ENCODE measurements around the gene HERC6. TPM values are rescaled to one million over a fixed set of nuclear protein-coding genes. Genes with fewer than 3 reads are reported as not detected.

The HERC6 gene
- total RNA-seq, 2 donors from 2014 or later, result 9.9 to 12.7 TPM

DNA sequence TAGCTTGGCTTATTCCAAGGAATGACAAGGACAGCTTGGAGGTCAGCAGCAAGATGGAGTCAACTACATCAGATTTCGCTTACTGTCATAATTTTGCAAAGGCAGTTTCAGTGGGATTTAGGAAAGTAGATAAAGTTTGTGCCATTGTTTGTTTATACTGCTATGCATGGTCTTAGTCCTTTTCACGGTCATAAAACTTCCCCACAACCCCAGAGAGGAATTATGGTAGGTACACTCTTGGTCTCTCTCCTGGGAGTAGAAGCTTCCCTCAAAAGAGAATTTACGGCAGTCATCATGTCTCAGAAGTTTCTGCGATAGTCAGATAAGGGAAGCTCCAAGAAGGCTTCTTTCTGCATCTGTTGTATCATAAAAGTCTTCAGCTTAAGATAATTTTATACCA lies 27.9 kb upstream of the HERC6 start:
- Mint-ChIP-seq H3K4me3 (no peak overlapping the region), H3K9me3 (peaks cover 33% of the 10 kb centered on the region), H3K4me1 (peaks cover 2% of the 10 kb centered on the region), H3K36me3 (ENCODE audit: low read depth) (peaks cover 10% of the 10 kb centered on the region), H3K27ac (no peak overlapping the region), H3K27me3 (ENCODE audit: insufficient read depth) (no peaks in the 10 kb centered on the region)
- Histone ChIP-seq H3K27me3 (ENCODE audit: control insufficient read depth, insufficient read depth, low read length, poor library complexity, severe bottlenecking) (no peaks in the 10 kb centered on the region), H3K9me3 (ENCODE audit: control insufficient read depth, low read length) (peaks cover 79% of the 10 kb centered on the region), H3K27ac (ENCODE audit: low read depth, low read length) (no peak overlapping the region), H3K4me1 (ENCODE audit: control insufficient read depth, insufficient read depth, low read length) (no peaks in the 10 kb centered on the region), H3K4me3 (ENCODE audit: low read length) (peak overlapping the region; percentile 72), H3K36me3 (ENCODE audit: control insufficient read depth, insufficient read depth, low read length) (no peaks in the 10 kb centered on the region), H3K9ac (ENCODE audit: extremely low read depth, low read length, poor library complexity, severe bottlenecking) (no peak overlapping the region)
- no peak for DNase-seq
- TF ChIP-seq, protein P1, sequence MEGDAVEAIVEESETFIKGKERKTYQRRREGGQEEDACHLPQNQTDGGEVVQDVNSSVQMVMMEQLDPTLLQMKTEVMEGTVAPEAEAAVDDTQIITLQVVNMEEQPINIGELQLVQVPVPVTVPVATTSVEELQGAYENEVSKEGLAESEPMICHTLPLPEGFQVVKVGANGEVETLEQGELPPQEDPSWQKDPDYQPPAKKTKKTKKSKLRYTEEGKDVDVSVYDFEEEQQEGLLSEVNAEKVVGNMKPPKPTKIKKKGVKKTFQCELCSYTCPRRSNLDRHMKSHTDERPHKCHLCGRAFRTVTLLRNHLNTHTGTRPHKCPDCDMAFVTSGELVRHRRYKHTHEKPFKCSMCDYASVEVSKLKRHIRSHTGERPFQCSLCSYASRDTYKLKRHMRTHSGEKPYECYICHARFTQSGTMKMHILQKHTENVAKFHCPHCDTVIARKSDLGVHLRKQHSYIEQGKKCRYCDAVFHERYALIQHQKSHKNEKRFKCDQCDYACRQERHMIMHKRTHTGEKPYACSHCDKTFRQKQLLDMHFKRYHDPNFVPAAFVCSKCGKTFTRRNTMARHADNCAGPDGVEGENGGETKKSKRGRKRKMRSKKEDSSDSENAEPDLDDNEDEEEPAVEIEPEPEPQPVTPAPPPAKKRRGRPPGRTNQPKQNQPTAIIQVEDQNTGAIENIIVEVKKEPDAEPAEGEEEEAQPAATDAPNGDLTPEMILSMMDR (conservative IDR thresholded peaks at IDR 0.05), result no peak
- WGBS, 2 experiments (ENCODE audit: insufficient coverage in 1 of 2, insufficient read length in 1 of 2), result 95 to 100% methylated on average over 3 to 4 of the region's 4 CpGs

DNA sequence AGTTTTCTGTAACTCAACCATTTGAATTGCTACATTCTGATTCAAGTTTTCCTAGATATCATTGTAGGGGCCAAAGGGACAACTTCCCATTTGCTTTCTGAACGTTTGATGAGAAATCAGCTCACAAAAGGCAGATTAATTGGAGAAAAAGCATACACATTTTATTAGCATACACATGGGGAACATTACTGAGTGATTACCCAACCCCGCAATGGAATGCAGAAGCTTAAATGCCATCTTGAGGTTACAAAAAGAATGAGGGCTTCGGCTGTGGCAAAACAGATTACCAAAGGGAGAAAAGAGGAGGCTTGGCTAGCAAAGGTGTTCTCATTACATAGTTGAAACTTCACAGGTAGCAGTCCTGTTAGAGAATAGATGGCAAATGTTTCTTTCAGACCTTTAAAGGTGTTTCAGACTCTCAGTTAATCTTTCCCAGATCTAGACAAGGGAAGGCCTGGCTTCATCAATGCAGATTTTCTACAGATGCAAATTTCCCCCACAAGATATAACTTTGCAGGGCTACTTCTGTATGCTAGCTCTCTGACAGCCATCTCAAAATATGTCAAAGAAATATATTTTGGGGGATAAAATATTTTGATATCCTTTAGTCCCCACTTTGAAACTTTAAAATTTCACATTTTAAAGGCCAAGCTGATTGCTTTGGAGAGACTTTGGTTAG lies 26.5 kb upstream of the HERC6 start:
- H3K4me1 Mint-ChIP-seq, result peaks cover 3% of the 10 kb centered on the region
- no peaks in the 10 kb centered on the region for H3K27me3 Mint-ChIP-seq (ENCODE audit: insufficient read depth)
- Histone ChIP-seq H3K4me1 (ENCODE audit: control insufficient read depth, insufficient read depth, low read length) (no peaks in the 10 kb centered on the region), H3K9me3 (ENCODE audit: control insufficient read depth, low read length) (peaks cover 72% of the 10 kb centered on the region), H3K27ac (ENCODE audit: low read depth, low read length) (no peak overlapping the region), H3K36me3 (ENCODE audit: control insufficient read depth, insufficient read depth, low read length) (no peaks in the 10 kb centered on the region), H3K27me3 (ENCODE audit: control insufficient read depth, insufficient read depth, low read length, poor library complexity, severe bottlenecking) (no peaks in the 10 kb centered on the region), H3K9ac (ENCODE audit: extremely low read depth, low read length, poor library complexity, severe bottlenecking) (no peak overlapping the region), H3K4me3 (ENCODE audit: low read length) (peak overlapping the region; percentile 60)
- 84 to 86% methylated on average over 2 to 3 of the region's 3 CpGs for WGBS, 2 experiments (ENCODE audit: insufficient coverage in 1 of 2, insufficient read length in 1 of 2)
- no peak overlapping the region for H3K4me3 Mint-ChIP-seq
- DNase-seq, result no peak
- peaks cover 10% of the 10 kb centered on the region for H3K36me3 Mint-ChIP-seq (ENCODE audit: low read depth)
- H3K27ac Mint-ChIP-seq, result no peak overlapping the region
- peaks cover 40% of the 10 kb centered on the region for H3K9me3 Mint-ChIP-seq
- TF ChIP-seq, protein P1 (conservative IDR thresholded peaks at IDR 0.05), result no peak

DNA sequence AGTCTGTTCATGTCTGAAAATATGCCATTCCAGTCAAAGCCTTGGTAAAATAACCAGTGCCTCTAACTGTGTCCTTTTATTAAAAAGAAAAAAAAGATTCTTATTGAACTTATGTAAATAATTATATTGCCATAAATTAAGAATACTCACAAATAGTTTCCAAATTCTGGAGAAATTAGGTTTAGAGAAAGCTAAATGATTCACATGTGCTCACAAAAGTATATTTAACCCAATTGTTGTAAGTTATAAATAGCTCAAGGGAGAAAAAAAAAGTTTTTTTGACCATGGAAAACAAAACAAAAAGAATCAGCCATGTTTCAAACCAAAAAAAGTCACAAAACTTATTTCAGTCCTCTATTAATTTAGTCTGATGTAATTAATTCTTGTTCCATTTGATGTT lies 25.3 kb upstream of the HERC6 start:
- TF ChIP-seq, protein P1 (conservative IDR thresholded peaks at IDR 0.05), result no peak
- peaks cover 72% of the 10 kb centered on the region for H3K9me3 ChIP-seq (ENCODE audit: control insufficient read depth, low read length)
- no peaks in the 10 kb centered on the region for H3K27me3 ChIP-seq (ENCODE audit: control insufficient read depth, insufficient read depth, low read length, poor library complexity, severe bottlenecking)
- H3K36me3 Mint-ChIP-seq (ENCODE audit: low read depth), result peaks cover 10% of the 10 kb centered on the region
- DNase-seq, result no peak
- peak overlapping the region; percentile 60 for H3K4me3 ChIP-seq (ENCODE audit: low read length)
- H3K4me3 Mint-ChIP-seq, result no peak overlapping the region
- H3K27ac Mint-ChIP-seq, result no peak overlapping the region
- no peak overlapping the region for H3K9ac ChIP-seq (ENCODE audit: extremely low read depth, low read length, poor library complexity, severe bottlenecking)
- H3K27ac ChIP-seq (ENCODE audit: low read depth, low read length), result no peak overlapping the region
- no peaks in the 10 kb centered on the region for H3K36me3 ChIP-seq (ENCODE audit: control insufficient read depth, insufficient read depth, low read length)
- no peaks in the 10 kb centered on the region for H3K4me1 ChIP-seq (ENCODE audit: control insufficient read depth, insufficient read depth, low read length)
- peaks cover 3% of the 10 kb centered on the region for H3K4me1 Mint-ChIP-seq
- H3K27me3 Mint-ChIP-seq (ENCODE audit: insufficient read depth), result no peaks in the 10 kb centered on the region
- peaks cover 49% of the 10 kb centered on the region for H3K9me3 Mint-ChIP-seq

Measured in endodermal cell (in vitro differentiated cells).